Epidermal melanocyte (primary cell): ENCODE measurements around the gene RSRP1.
A peak's percentile ranks its signal among the peaks of the same experiment; 100 is the strongest.
"Not testable (repeated sequence)": the region's sequence is repeated elsewhere in the genome, so short reads cannot be mapped to it uniquely, and the experiment has no call there.

Source experiments
- DNase-seq: peaks from one replicate; pipeline ENCODE4 v3.0.0; 2011; ENCODE audit warnings: low spot score; ENCODE audit not compliant: insufficient read length

The RSRP1 gene

GRCh38 chr1:25257196-25257595 lies 9.9 kb upstream of the RSRP1 start:
- no peak for DNase-seq

GRCh38 chr1:25256578-25256965 lies 9.3 kb upstream of the RSRP1 start:
- no peak for DNase-seq

- no peak for DNase-seq
Measured at GRCh38 chr1:25255706-25256577, 8.7 kb upstream of the RSRP1 start.

- DNase-seq: no peak
Measured at GRCh38 chr1:25253911-25254310, 6.7 kb upstream of the RSRP1 start.

GRCh38 chr1:25247829-25248754 lies 838 bp upstream of the RSRP1 start:
- no peak for DNase-seq

GRCh38 chr1:25246600-25247023 lies 642 bp downstream of the RSRP1 start:
- DNase-seq: no peak

- DNase-seq: no peak
Measured at GRCh38 chr1:25245809-25246599, 1.2 kb downstream of the RSRP1 start.

GRCh38 chr1:25245393-25245792 lies 1.9 kb downstream of the RSRP1 start:
- no peak for DNase-seq

GRCh38 chr1:25243907-25244306 lies 3.3 kb downstream of the RSRP1 start:
- DNase-seq: no peak

GRCh38 chr1:25239681-25240541 lies 7.3 kb downstream of the RSRP1 start:
- peak; percentile 63 for DNase-seq

GRCh38 chr1:25238046-25238445 lies 9.2 kb downstream of the RSRP1 start:
- DNase-seq: no peak

GRCh38 chr1:25236261-25236660 lies 11.0 kb downstream of the RSRP1 start:
- not testable (repeated sequence) for DNase-seq

GRCh38 chr1:25235411-25235810 lies 11.8 kb downstream of the RSRP1 start:
- DNase-seq: not testable (repeated sequence)

GRCh38 chr1:25232866-25233784 lies 14.1 kb downstream of the RSRP1 start:
- peak; percentile 64 for DNase-seq

GRCh38 chr1:25232027-25232865 lies 15.0 kb downstream of the RSRP1 start, which contains the start of gene SYF2:
TSS of gene SYF2 (minus strand) at chr1:25232502. CDS start at chr1:25232467, 35 bp downstream.
- peak; percentile 87 for DNase-seq

GRCh38 chr1:25223471-25223870 lies 23.8 kb downstream of the RSRP1 start:
- DNase-seq: no peak

GRCh38 chr1:25222606-25223005 lies 24.6 kb downstream of the RSRP1 start:
- no peak for DNase-seq

GRCh38 chr1:25220666-25221065 lies 26.6 kb downstream of the RSRP1 start:
- no peak for DNase-seq
